GM23338 (cell line): ENCODE results near the gene NEURL1B. TPM values are rescaled to one million over a fixed set of nuclear protein-coding genes. Genes with fewer than 3 reads are reported as not detected.

ENCODE experiments used
- ATAC-seq: fragments of 200-7000 bp; cut with Tn5 transposase; 3 replicates; pipeline ENCODE4 v1.9.1; 2020
- DNase-seq: peaks from one replicate; pipeline ENCODE4 v3.0.0-alpha.2; 2015; ENCODE audit warnings: low spot score
- H2AFZ ChIP-seq: fragments of 200-600 bp; sonication (generic); 2 replicates; pipeline ENCODE4 v1.8.0; 2016; ENCODE audit warnings: antibody characterized with exemption, mild to moderate bottlenecking, moderate library complexity
- H3F3A ChIP-seq: fragments of 200-600 bp; sonication (generic); replicated peaks from 2 replicates; pipeline ENCODE4 v1.8.0; 2017; ENCODE audit warnings: antibody characterized with exemption, mixed run types, low read depth
- H3K27ac ChIP-seq: fragments of 200-600 bp; sonication (generic); 2 replicates; pipeline ENCODE4 v1.6.1; 2016; ENCODE audit warnings: low read depth
- H3K27me3 ChIP-seq: fragments of 200-600 bp; sonication (generic); 2 replicates; pipeline ENCODE4 v1.8.0; 2016; ENCODE audit warnings: mild to moderate bottlenecking, mixed run types, moderate library complexity; ENCODE audit not compliant: insufficient read depth
- H3K36me3 ChIP-seq: fragments of 200-600 bp; sonication (generic); 2 replicates; pipeline ENCODE4 v1.8.0; 2016; ENCODE audit warnings: mild to moderate bottlenecking; ENCODE audit not compliant: insufficient read depth
- H3K4me1 ChIP-seq: fragments of 200-600 bp; sonication (generic); 2 replicates; pipeline ENCODE4 v1.8.0; 2016; ENCODE audit warnings: mild to moderate bottlenecking, moderate library complexity; ENCODE audit not compliant: insufficient read depth
- H3K4me2 ChIP-seq: fragments of 200-600 bp; sonication (generic); 2 replicates; pipeline ENCODE4 v1.7.1; 2017; ENCODE audit warnings: mixed run types
- H3K4me3 ChIP-seq: fragments of 200-600 bp; sonication (generic); 2 replicates; pipeline ENCODE4 v1.6.1; 2016; ENCODE audit warnings: mixed run types
- H3K79me2 ChIP-seq: fragments of 200-600 bp; sonication (generic); replicated peaks from 2 replicates; pipeline ENCODE4 v1.8.0; 2017; ENCODE audit warnings: mild to moderate bottlenecking; ENCODE audit not compliant: insufficient read depth
- H3K9me2 ChIP-seq: fragments of 200-600 bp; sonication (generic); 2 replicates; pipeline ENCODE4 v1.8.0; 2017; ENCODE audit not compliant: insufficient read depth
- H4K20me1 ChIP-seq: fragments of 200-600 bp; sonication (generic); replicated peaks from 2 replicates; pipeline ENCODE4 v1.8.0; 2017; ENCODE audit warnings: mild to moderate bottlenecking; ENCODE audit not compliant: insufficient read depth
- H3K27ac Mint-ChIP-seq: 2 replicates; pipeline ENCODE4 v1.8.0; 2020; ENCODE audit warnings: inconsistent platforms, mild to moderate bottlenecking, moderate library complexity, mixed read lengths
- H3K27me3 Mint-ChIP-seq: 3 replicates; pipeline ENCODE4 v1.8.0; 2022; ENCODE audit warnings: low read depth, mild to moderate bottlenecking, moderate library complexity, mixed read lengths, inconsistent platforms; ENCODE audit not compliant: insufficient read depth, poor library complexity
- H3K36me3 Mint-ChIP-seq: 3 replicates; pipeline ENCODE4 v1.8.0; 2021; ENCODE audit warnings: low read depth, mild to moderate bottlenecking, inconsistent platforms, moderate library complexity, mixed read lengths
- H3K4me1 Mint-ChIP-seq: 3 replicates; pipeline ENCODE4 v1.8.0; 2020; ENCODE audit warnings: mild to moderate bottlenecking, inconsistent platforms, mixed read lengths
- H3K4me3 Mint-ChIP-seq: 3 replicates; pipeline ENCODE4 v1.8.0; 2021; ENCODE audit warnings: moderate library complexity, mild to moderate bottlenecking, inconsistent platforms, mixed read lengths
- H3K9me3 Mint-ChIP-seq: 3 replicates; pipeline ENCODE4 v1.8.0; 2020; ENCODE audit warnings: moderate library complexity, mild to moderate bottlenecking, inconsistent platforms, mixed read lengths
- CREB1 ChIP-seq: fragments of 250-450 bp; sonication (Bioruptor Pico); IDR thresholded peaks from 2 replicates; pipeline ENCODE4 v1.5.0; 2020; ENCODE audit warnings: low read depth, mild to moderate bottlenecking, moderate library complexity
- CTCF ChIP-seq, 2 experiments: fragments of 200-600 bp in 1 of 2; sonication (generic) in 1 of 2; conservative IDR thresholded peaks; 2 replicates each; pipeline versions ENCODE4 v1.5.1 to v1.6.1; 2016 to 2017; ENCODE audit warnings: antibody characterized with exemption in 2 of 2, low read depth in 2 of 2, mild to moderate bottlenecking in 2 of 2, moderate library complexity in 1 of 2
- ETS1 ChIP-seq: IDR thresholded peaks from 2 replicates; pipeline ENCODE4 v1.6.1; 2016; ENCODE audit warnings: antibody characterized with exemption
- EZH2 ChIP-seq: fragments of 200-600 bp; sonication (generic); IDR thresholded peaks from one replicate; pipeline ENCODE4 v1.8.0; 2017; ENCODE audit warnings: antibody characterized with exemption, mild to moderate bottlenecking, low read depth; ENCODE audit not compliant: unreplicated experiment
- EZH2phosphoT487 ChIP-seq: fragments of 200-600 bp; sonication (generic); IDR thresholded peaks from one replicate; pipeline ENCODE4 v1.8.1; 2018; ENCODE audit warnings: antibody characterized with exemption; ENCODE audit not compliant: unreplicated experiment
- JUNB ChIP-seq: IDR thresholded peaks from one replicate; pipeline ENCODE4 v1.6.1; 2016; ENCODE audit warnings: antibody characterized with exemption; ENCODE audit not compliant: unreplicated experiment
- NANOG ChIP-seq: IDR thresholded peaks from 2 replicates; pipeline ENCODE4 v1.6.1; 2016; ENCODE audit warnings: antibody characterized with exemption, borderline replicate concordance
- POLR2AphosphoS5 ChIP-seq: IDR thresholded peaks from 2 replicates; pipeline ENCODE4 v1.6.1; 2016; ENCODE audit warnings: antibody characterized with exemption, low read depth
- REST ChIP-seq: IDR thresholded peaks from one replicate; pipeline ENCODE4 v1.6.1; 2018; ENCODE audit warnings: antibody characterized with exemption; ENCODE audit not compliant: unreplicated experiment
- STAT1 ChIP-seq: IDR thresholded peaks from one replicate; pipeline ENCODE4 v1.6.1; 2016; ENCODE audit warnings: antibody characterized with exemption; ENCODE audit not compliant: unreplicated experiment
- ZNF114 ChIP-seq: fragments of 250-450 bp; sonication (Bioruptor Pico); IDR thresholded peaks from 2 replicates; pipeline ENCODE4 v1.5.0; 2020; ENCODE audit warnings: mild to moderate bottlenecking, moderate library complexity
- ZNF331 ChIP-seq: fragments of 250-450 bp; sonication (Bioruptor Pico); IDR thresholded peaks from 2 replicates; pipeline ENCODE4 v1.5.0; 2020; ENCODE audit warnings: low read depth, mild to moderate bottlenecking, moderate library complexity
- ZNF462 ChIP-seq: fragments of 250-450 bp; sonication (Bioruptor Pico); IDR thresholded peaks from 2 replicates; pipeline ENCODE4 v1.5.0; 2020; ENCODE audit warnings: mild to moderate bottlenecking, moderate library complexity
- polyA plus RNA-seq: library from polyadenylated mRNA; unstranded; fragments of >200 nt; fragmentation: Nextera tagmentation; extraction: Ambion mirVana; gene quantifications from 2 replicates; pipeline ENCODE4 v1.2.1, GENCODE V29; 2016
- total RNA-seq: library from RNA; depleted of rRNA; stranded (reverse); fragments of >200 nt; shearing (Covaris generic); gene quantifications from 2 replicates; pipeline ENCODE4 v1.2.3, GENCODE V29; 2014

Gene NEURL1B
- total and polyA plus RNA-seq, 2 experiments from 2014 or later: 1.9 to 13.3 TPM

- no peak for TF ChIP-seq EZH2phosphoT487
- no peak for TF ChIP-seq CREB1 (CRISPR knock-in tag)
- no peak for TF ChIP-seq STAT1
- no peak for TF ChIP-seq ZNF114 (CRISPR knock-in tag)
- no peak for TF ChIP-seq ZNF331 (CRISPR knock-in tag)
- no peak for TF ChIP-seq NANOG
- no peak for TF ChIP-seq EZH2
- no peak for TF ChIP-seq POLR2AphosphoS5
- TF ChIP-seq ZNF462 (CRISPR knock-in tag): no peak
- no peak for TF ChIP-seq JUNB
- TF ChIP-seq CTCF (conservative IDR thresholded peaks at IDR 0.05; ENCODE audit: low read depth in 2 of 2): no peak
- TF ChIP-seq ETS1: no peak
- TF ChIP-seq REST: no peak
- Histone ChIP-seq H3K4me1 (no peaks in the 10 kb centered on the region), H3K4me3 (no peak overlapping the region), H3K27me3 (no peaks in the 10 kb centered on the region), H3K36me3 (no peaks in the 10 kb centered on the region), H3K9me2 (no peaks in the 10 kb centered on the region), H2AFZ (no peak overlapping the region), H3F3A (no peaks in the 10 kb centered on the region), H3K79me2 (no peaks in the 10 kb centered on the region), H3K27ac (no peak overlapping the region), H4K20me1 (no peaks in the 10 kb centered on the region), H3K4me2 (no peak overlapping the region)
- Mint-ChIP-seq H3K36me3 (no peaks in the 10 kb centered on the region), H3K4me1 (peaks cover 6% of the 10 kb centered on the region), H3K4me3 (no peak overlapping the region), H3K9me3 (no peaks in the 10 kb centered on the region), H3K27me3 (peaks cover 11% of the 10 kb centered on the region), H3K27ac (no peak overlapping the region; the same call in 1 of the 2 replicates)
- DNase-seq (no peak), ATAC-seq (no peak)
Measured at GRCh38 chr5:172595596-172596455, 45.2 kb upstream of the NEURL1B start.
